Nucleus accumbens (tissue), 56 donors: ENCODE results near the gene SYT1.

Experiments
- DNase-seq, 56 donors: peaks; one replicate each; lab custom pipeline; 2025; lab: John Stamatoyannopoulos, UW

SYT1 gene

GRCh38 chr12:79482921-79483320 lies 618.3 kb downstream of the SYT1 start:
- DNase-seq: no peak

- DNase-seq: no peak
Measured at GRCh38 chr12:79486154-79486553, 621.6 kb downstream of the SYT1 start.

- DNase-seq: no peak
Measured at GRCh38 chr12:79487386-79488110, 623.0 kb downstream of the SYT1 start.
